A549 treated with GW870086 at 1 μM for 4 hours (cell line): ENCODE data around the gene RGS3. TPM values are rescaled to one million over a fixed set of nuclear protein-coding genes. Genes with fewer than 3 reads are reported as not detected.

ENCODE experiments used
- total RNA-seq: library from RNA; stranded (reverse); fragments of 200-300 nt; extraction: Qiagen RNA extraction; gene quantifications from 5 replicates; pipeline ENCODE4 v1.2.3, GENCODE V29; 2022; ENCODE audit warnings: low read depth

Gene RGS3
- 19.9 to 24.9 TPM (median 24.4 TPM) in 5 replicates for total RNA-seq

DNA sequence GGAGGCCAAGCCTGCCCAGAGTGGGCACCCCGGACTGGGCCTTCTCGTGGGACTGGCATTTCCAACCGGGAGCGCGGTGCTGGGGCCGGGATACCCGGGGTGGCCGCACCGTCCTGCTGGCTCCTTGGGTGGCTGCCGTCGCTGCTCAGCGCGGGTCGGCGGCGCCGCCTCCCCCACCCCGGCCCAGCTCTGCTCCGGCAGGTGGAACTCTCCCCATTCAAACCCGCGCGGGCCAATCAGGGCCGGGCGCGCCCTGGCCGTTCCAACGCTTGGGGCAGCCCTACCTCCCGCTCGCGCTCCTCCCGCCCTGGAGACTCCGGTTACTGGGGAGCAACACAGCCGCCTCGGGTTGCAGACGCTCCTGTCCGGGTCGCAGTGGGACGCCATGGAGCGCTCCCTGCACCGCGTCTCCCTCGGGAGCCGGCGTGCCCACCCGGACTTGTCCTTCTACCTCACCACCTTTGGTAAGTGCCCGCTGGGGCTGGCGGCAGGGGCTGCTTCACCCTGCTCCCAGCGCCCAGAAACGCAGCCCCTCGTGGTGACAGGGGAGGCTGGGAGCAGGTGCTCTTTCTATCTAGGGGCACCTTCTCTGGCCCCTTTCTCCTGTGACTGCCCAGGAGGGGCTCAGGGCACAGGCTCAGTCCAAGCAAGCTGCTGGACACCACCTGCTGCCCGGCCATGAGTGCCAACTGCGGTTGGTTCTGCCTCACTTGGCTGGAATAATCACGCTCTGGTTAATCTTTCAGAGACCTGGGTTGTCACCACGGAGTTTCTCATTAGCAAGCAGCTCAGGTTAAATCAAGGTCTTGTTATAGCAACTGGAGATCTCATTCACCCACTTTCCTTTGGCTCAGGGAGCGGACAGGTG lies at the start of gene RGS3:
Gene RGS3, plus strand, starts transcription at position 310 of the 868 bp plus-strand sequence. Its CDS starts 76 bp downstream, at position 386.

Other genes with a start within 250 kb of the RGS3 start
- 16.0 to 19.2 TPM (median 16.5 TPM) in 5 replicates for gene FKBP15, start 242.4 kb upstream of the RGS3 start, total RNA-seq
- gene SLC31A1, start 242.2 kb upstream of the RGS3 start, total RNA-seq, result 18.8 to 21.9 TPM (median 20.6 TPM) in 5 replicates
- 45.6 to 60.1 TPM (median 47.4 TPM) in 5 replicates for gene CDC26, start 188.2 kb upstream of the RGS3 start, total RNA-seq
- gene PRPF4, start 188.1 kb upstream of the RGS3 start, total RNA-seq, result 52.6 to 56.0 TPM (median 55.0 TPM) in 5 replicates
- 0.19 TPM in 1 of 5 replicates, not detected in the others for gene RNF183, start 160.4 kb upstream of the RGS3 start, total RNA-seq
- gene WDR31, start 123.5 kb upstream of the RGS3 start, total RNA-seq, result 0.69 to 1.4 TPM (median 1.2 TPM) in 5 replicates
- gene BSPRY, start 114.2 kb upstream of the RGS3 start, total RNA-seq, result 0.24 TPM in 1 of 5 replicates, not detected in the others
- gene HDHD3, start 86.7 kb upstream of the RGS3 start, total RNA-seq, result 19.3 to 25.9 TPM (median 23.8 TPM) in 5 replicates
- 11.5 to 16.5 TPM (median 15.3 TPM) in 5 replicates for gene ALAD, start 62.4 kb upstream of the RGS3 start, total RNA-seq
- 93.7 to 121 TPM (median 107 TPM) in 5 replicates for gene POLE3, start 53.1 kb upstream of the RGS3 start, total RNA-seq
- 0.35 to 0.59 TPM (median 0.51 TPM) in 5 replicates for gene C9orf43, start 53.0 kb upstream of the RGS3 start, total RNA-seq